K562 (cell line): Measurements from ENCODE around the gene RCHY1. TPM values are rescaled to one million over a fixed set of nuclear protein-coding genes. Genes with fewer than 3 reads are reported as not detected.
A peak's percentile ranks its signal among the peaks of the same experiment; 100 is the strongest.

Source experiments
- ELF4 ChIP-seq: fragments of 450-650 bp; formaldehyde crosslinking; IDR thresholded peaks from 2 replicates; pipeline ENCODE4 v1.4.0; 2022; ENCODE audit warnings: missing genetic modification characterization
- ETV1 ChIP-seq: fragments of 450-650 bp; conservative IDR thresholded peaks from 2 replicates; pipeline ENCODE4 v1.6.1; 2016; ENCODE audit warnings: missing genetic modification characterization, control low read depth, low read depth, missing compliant biosample characterization
- FOSL1 ChIP-seq: fragments of 200-800 bp; sonication (Bioruptor generic); conservative IDR thresholded peaks from 2 replicates; pipeline ENCODE4 v1.6.1; 2016; ENCODE audit warnings: missing genetic modification characterization, missing compliant biosample characterization
- JUND ChIP-seq, 2 experiments: IDR thresholded peaks; 2 replicates in 1 of 2; 3 replicates in 1 of 2; pipeline ENCODE4 v1.6.1; 2011; ENCODE audit warnings: borderline replicate concordance in 2 of 2, low read depth in 2 of 2, low read length in 2 of 2, improper control_type of control experiment in 1 of 2, missing biosample characterization in 1 of 2, missing genetic modification characterization in 1 of 2, missing genetic modification reagents in 1 of 2
- LCOR ChIP-seq: sonication (generic); formaldehyde crosslinking; IDR thresholded peaks from 2 replicates; pipeline ENCODE4 v1.8.0; 2022; ENCODE audit warnings: mild to moderate bottlenecking, missing genetic modification reagents
- MAFF ChIP-seq: IDR thresholded peaks from 2 replicates; pipeline ENCODE4 v1.6.1; 2012; ENCODE audit warnings: low read length, improper control_type of control experiment
- MCM3 ChIP-seq: fragments of 450-650 bp; IDR thresholded peaks from 2 replicates; pipeline ENCODE4 v1.6.1; 2016
- MCM5 ChIP-seq: fragments of 450-650 bp; IDR thresholded peaks from 2 replicates; pipeline ENCODE4 v1.6.1; 2016; ENCODE audit warnings: low read depth
- NR2F6 ChIP-seq: fragments of 450-650 bp; formaldehyde crosslinking; IDR thresholded peaks from 2 replicates; pipeline ENCODE4 v1.4.0; 2020; ENCODE audit warnings: mild to moderate bottlenecking
- PHB2 ChIP-seq: fragments of 450-650 bp; IDR thresholded peaks from 2 replicates; pipeline ENCODE4 v1.6.1; 2017; ENCODE audit warnings: low read depth
- PTRF ChIP-seq: fragments of 450-650 bp; IDR thresholded peaks from 2 replicates; pipeline ENCODE4 v1.6.1; 2016; ENCODE audit warnings: mild to moderate bottlenecking, missing genetic modification characterization, missing compliant biosample characterization
- RB1 ChIP-seq: fragments of 450-650 bp; IDR thresholded peaks from 2 replicates; pipeline ENCODE4 v1.6.1; 2017; ENCODE audit warnings: low read depth, mild to moderate bottlenecking
- RBM14 ChIP-seq: fragments of 200-400 bp; formaldehyde crosslinking; IDR thresholded peaks from 2 replicates; pipeline ENCODE4 v1.6.1; 2018; ENCODE audit warnings: low read depth, mild to moderate bottlenecking, low read length, moderate library complexity, borderline replicate concordance; ENCODE audit not compliant: insufficient read depth
- SIN3B ChIP-seq: fragments of 450-650 bp; IDR thresholded peaks from 2 replicates; pipeline ENCODE4 v1.6.1; 2017; ENCODE audit warnings: low read depth, mild to moderate bottlenecking, moderate library complexity
- SMAD1 ChIP-seq: fragments of 150-350 bp; IDR thresholded peaks from 2 replicates; pipeline ENCODE4 v1.6.1; 2014; ENCODE audit warnings: low read length, low read depth; ENCODE audit not compliant: partially characterized antibody
- SOX6 ChIP-seq: fragments of 450-650 bp; IDR thresholded peaks from 2 replicates; pipeline ENCODE4 v1.6.1; 2014; ENCODE audit warnings: mild to moderate bottlenecking
- TAF7 ChIP-seq: fragments of 450-650 bp; IDR thresholded peaks from 2 replicates; pipeline ENCODE4 v1.6.1; 2016; ENCODE audit warnings: missing genetic modification characterization, missing compliant biosample characterization
- TBL1XR1 ChIP-seq, 2 experiments: IDR thresholded peaks; 2 replicates each; pipeline ENCODE4 v1.6.1; 2012; ENCODE audit warnings: improper control_type of control experiment in 2 of 2, low read length in 2 of 2, mild to moderate bottlenecking in 1 of 2
- TCF3 ChIP-seq: sonication (generic); formaldehyde crosslinking; IDR thresholded peaks from 2 replicates; pipeline ENCODE4 v1.4.0; 2020; ENCODE audit warnings: mild to moderate bottlenecking, missing genetic modification reagents
- TEAD1 ChIP-seq, 2 experiments: fragments of 450-650 bp in 1 of 2; sonication (generic) in 1 of 2; formaldehyde crosslinking; IDR thresholded peaks; 2 replicates each; pipeline versions ENCODE4 v1.4.0 to v1.8.0; 2020 to 2022; ENCODE audit warnings: mild to moderate bottlenecking in 2 of 2, missing genetic modification reagents in 1 of 2
- ZFP30 ChIP-seq: fragments of 250-450 bp; sonication (Bioruptor Pico); IDR thresholded peaks from 2 replicates; pipeline ENCODE4 v1.8.0; 2022; ENCODE audit warnings: moderate library complexity, mild to moderate bottlenecking, inconsistent platforms, borderline replicate concordance
- ZKSCAN8 ChIP-seq: fragments of 200-800 bp; sonication (Bioruptor generic); IDR thresholded peaks from 2 replicates; pipeline ENCODE4 v1.6.1; 2016; ENCODE audit warnings: missing genetic modification characterization, missing compliant biosample characterization
- ZNF583 ChIP-seq: fragments of 250-450 bp; sonication (Bioruptor Pico); IDR thresholded peaks from 2 replicates; pipeline ENCODE4 v1.4.0; 2020
- ZNF586 ChIP-seq: fragments of 450-650 bp; formaldehyde crosslinking; conservative IDR thresholded peaks from 2 replicates; pipeline ENCODE4 v1.4.0; 2020; ENCODE audit warnings: mild to moderate bottlenecking, moderate library complexity
- ZNF707 ChIP-seq: fragments of 250-450 bp; sonication (Bioruptor Pico); conservative IDR thresholded peaks from 2 replicates; pipeline ENCODE4 v1.8.0; 2022; ENCODE audit warnings: inconsistent platforms, mild to moderate bottlenecking, moderate library complexity
- polyA plus RNA-seq, 8 experiments: library from polyadenylated mRNA; depleted of rRNA in 4 of 8; stranded (reverse) in 5 of 8; unstranded in 3 of 8; fragments of >200 nt; fragmentation: Nextera tagmentation in 2 of 8; fragmentation: Illumina TruSeq in 1 of 8; extraction: Ambion mirVana in 2 of 8; extraction: Trizol in 1 of 8; gene quantifications; 2 replicates each; pipeline versions ENCODE4 v1.2.1 to v1.2.3, GENCODE V29; 2011 to 2014; ENCODE audit warnings: inconsistent platforms in 1 of 8, missing spikeins in 1 of 8
- total RNA-seq, 7 experiments: library from RNA; depleted of rRNA in 6 of 7; stranded (reverse); fragments of >200 nt in 6 of 7; fragmentation: Illumina TruSeq in 2 of 7; extraction: Trizol in 2 of 7; gene quantifications; 2 replicates each; pipeline versions ENCODE4 v1.2.1 to v1.2.3, GENCODE V29; 2011 to 2021; ENCODE audit warnings: low replicate concordance in 1 of 7
- TF ChIP-seq, protein P1 (sequence below), 2 experiments: fragments of 150-350 bp in 1 of 2; IDR thresholded peaks; 2 replicates each; pipeline ENCODE4 v1.6.1; 2012 to 2016; ENCODE audit warnings: low read depth in 2 of 2, low read length in 2 of 2, mild to moderate bottlenecking in 1 of 2, moderate library complexity in 1 of 2

Gene RCHY1
- total and polyA plus RNA-seq, 9 of the 15 experiments (the other 6 are each of a cell fraction or from before 2014, with no cell fraction given): 27.3 to 85.1 (median 45.9) TPM

DNA sequence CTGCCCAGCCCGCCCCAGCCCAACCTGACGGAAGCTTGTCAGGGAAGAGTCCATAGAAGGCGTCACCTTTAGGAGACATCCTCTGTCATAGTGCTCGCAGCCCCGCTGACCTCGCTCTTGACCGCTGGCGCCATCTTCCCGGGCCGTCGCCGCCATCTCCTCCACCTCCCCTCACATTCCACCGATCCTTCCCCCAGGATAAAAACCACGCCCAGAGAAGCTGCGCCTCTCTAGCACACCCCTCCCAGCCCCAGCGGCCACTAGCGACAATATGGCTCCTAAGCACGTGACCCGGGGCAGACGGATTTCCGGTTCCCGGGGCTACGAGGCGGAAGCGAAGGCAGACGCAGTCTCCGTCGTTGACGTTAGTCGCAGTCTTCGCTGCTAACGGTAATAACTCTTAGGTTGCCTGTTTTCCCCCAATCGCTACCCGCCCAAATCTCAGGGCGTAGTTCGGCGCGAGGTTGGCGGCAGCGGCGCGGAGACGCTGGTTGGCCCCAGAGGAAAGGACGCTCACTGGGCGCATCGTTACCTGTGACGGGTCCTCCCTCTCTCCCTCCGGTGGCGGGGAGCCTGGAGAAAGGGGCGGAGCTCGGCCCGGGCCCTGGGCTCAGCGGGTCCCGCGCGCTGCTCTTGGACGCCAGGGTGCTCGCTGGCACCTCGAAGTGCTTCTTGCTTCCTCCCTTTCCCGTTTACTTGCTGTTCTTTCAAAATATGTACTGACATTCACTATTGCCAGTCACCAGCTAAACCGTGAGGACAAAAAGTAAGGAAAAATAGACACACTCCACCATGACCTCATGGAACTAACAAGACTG, at the start of gene RCHY1, which contains the start of gene THAP6 (continued):
- TF ChIP-seq, protein P1, sequence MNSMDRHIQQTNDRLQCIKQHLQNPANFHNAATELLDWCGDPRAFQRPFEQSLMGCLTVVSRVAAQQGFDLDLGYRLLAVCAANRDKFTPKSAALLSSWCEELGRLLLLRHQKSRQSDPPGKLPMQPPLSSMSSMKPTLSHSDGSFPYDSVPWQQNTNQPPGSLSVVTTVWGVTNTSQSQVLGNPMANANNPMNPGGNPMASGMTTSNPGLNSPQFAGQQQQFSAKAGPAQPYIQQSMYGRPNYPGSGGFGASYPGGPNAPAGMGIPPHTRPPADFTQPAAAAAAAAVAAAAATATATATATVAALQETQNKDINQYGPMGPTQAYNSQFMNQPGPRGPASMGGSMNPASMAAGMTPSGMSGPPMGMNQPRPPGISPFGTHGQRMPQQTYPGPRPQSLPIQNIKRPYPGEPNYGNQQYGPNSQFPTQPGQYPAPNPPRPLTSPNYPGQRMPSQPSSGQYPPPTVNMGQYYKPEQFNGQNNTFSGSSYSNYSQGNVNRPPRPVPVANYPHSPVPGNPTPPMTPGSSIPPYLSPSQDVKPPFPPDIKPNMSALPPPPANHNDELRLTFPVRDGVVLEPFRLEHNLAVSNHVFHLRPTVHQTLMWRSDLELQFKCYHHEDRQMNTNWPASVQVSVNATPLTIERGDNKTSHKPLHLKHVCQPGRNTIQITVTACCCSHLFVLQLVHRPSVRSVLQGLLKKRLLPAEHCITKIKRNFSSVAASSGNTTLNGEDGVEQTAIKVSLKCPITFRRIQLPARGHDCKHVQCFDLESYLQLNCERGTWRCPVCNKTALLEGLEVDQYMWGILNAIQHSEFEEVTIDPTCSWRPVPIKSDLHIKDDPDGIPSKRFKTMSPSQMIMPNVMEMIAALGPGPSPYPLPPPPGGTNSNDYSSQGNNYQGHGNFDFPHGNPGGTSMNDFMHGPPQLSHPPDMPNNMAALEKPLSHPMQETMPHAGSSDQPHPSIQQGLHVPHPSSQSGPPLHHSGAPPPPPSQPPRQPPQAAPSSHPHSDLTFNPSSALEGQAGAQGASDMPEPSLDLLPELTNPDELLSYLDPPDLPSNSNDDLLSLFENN (IDR thresholded peaks at IDR 0.05; ENCODE audit: low read depth in 2 of 2, low read length in 2 of 2): no peak
- TF ChIP-seq ZNF583: no peak
- no peak for TF ChIP-seq ZNF707
- no peak for TF ChIP-seq NR2F6 (CRISPR knock-in tag)
- no peak for TF ChIP-seq ZNF586
- TF ChIP-seq TBL1XR1 (IDR thresholded peaks at IDR 0.05; ENCODE audit: low read length in 2 of 2): peak in 1 of 2 experiments; percentile 7; a peak in 1 of 4 replicates
- no peak; the same call in 1 of the 2 replicates for TF ChIP-seq TCF3
- no peak for TF ChIP-seq MCM3
- TF ChIP-seq ZKSCAN8 (CRISPR knock-in tag): no peak
- TF ChIP-seq RB1: peak; percentile 43; the same call in 1 of the 2 replicates
- 0 out of 2 replicates have a peak, but pooled peaks have one; percentile 40 for TF ChIP-seq SOX6
- peak; percentile 80; the same call in 1 of the 2 replicates for TF ChIP-seq LCOR
- TF ChIP-seq ETV1 (tag): peak; percentile 80
- no peak for TF ChIP-seq SMAD1
- TF ChIP-seq TAF7: peak; percentile 95
- no peak; the same call in 1 of the 2 replicates for TF ChIP-seq JUND (IDR thresholded peaks at IDR 0.05; ENCODE audit: borderline replicate concordance, low read depth, low read length)
- TF ChIP-seq JUND (tag; IDR thresholded peaks at IDR 0.05; ENCODE audit: borderline replicate concordance, low read depth, low read length): peak; percentile 58; the same call in 2 of the 3 replicates
- peak; percentile 62; the same call in 1 of the 2 replicates for TF ChIP-seq SIN3B
- no peak for TF ChIP-seq PTRF (tag)
- TF ChIP-seq ELF4 (CRISPR knock-in tag): peak; percentile 72; the same call in 1 of the 2 replicates
- no peak; the same call in 1 of the 2 replicates for TF ChIP-seq FOSL1 (tag)
- no peak for TF ChIP-seq MCM5
- TF ChIP-seq MAFF: no peak
- TF ChIP-seq TEAD1 (CRISPR knock-in tag; IDR thresholded peaks at IDR 0.05): peak; percentile 84 to 99
- TF ChIP-seq PHB2: no peak
- no peak for TF ChIP-seq ZFP30 (CRISPR knock-in tag)
- no peak for TF ChIP-seq RBM14
